HEK293 (cell line): ENCODE data around the gene RBM20.

Experiments
- SALL2 ChIP-seq: fragments of 450-650 bp; formaldehyde crosslinking; IDR thresholded peaks from 2 replicates; pipeline ENCODE4 v1.5.0; 2017; ENCODE audit warnings: missing biosample characterization, mild to moderate bottlenecking, missing genetic modification characterization, borderline replicate concordance
- SP7 ChIP-seq: fragments of 450-650 bp; formaldehyde crosslinking; IDR thresholded peaks from 2 replicates; pipeline ENCODE4 v1.5.1; 2016; ENCODE audit warnings: missing biosample characterization, missing genetic modification characterization
- TSHZ1 ChIP-seq: fragments of 450-650 bp; formaldehyde crosslinking; IDR thresholded peaks from 2 replicates; pipeline ENCODE4 v1.5.1; 2016; ENCODE audit warnings: missing biosample characterization, missing genetic modification characterization, borderline replicate concordance
- WT1 ChIP-seq: fragments of 450-650 bp; formaldehyde crosslinking; IDR thresholded peaks from 2 replicates; pipeline ENCODE4 v1.5.1; 2016; ENCODE audit warnings: missing biosample characterization, missing genetic modification characterization
- YY1 ChIP-seq: fragments of 450-650 bp; formaldehyde crosslinking; IDR thresholded peaks from 2 replicates; pipeline ENCODE4 v1.5.1; 2018; ENCODE audit warnings: missing biosample characterization, missing genetic modification characterization
- ZNF335 ChIP-seq: fragments of 450-650 bp; formaldehyde crosslinking; conservative IDR thresholded peaks from 2 replicates; pipeline ENCODE4 v1.5.1; 2016; ENCODE audit warnings: missing biosample characterization, missing genetic modification characterization
- TF ChIP-seq, protein P1 (sequence below): fragments of 450-650 bp; formaldehyde crosslinking; IDR thresholded peaks from 2 replicates; pipeline ENCODE4 v1.5.1; 2016; ENCODE audit warnings: missing biosample characterization, missing genetic modification characterization

- TF ChIP-seq, protein P1, sequence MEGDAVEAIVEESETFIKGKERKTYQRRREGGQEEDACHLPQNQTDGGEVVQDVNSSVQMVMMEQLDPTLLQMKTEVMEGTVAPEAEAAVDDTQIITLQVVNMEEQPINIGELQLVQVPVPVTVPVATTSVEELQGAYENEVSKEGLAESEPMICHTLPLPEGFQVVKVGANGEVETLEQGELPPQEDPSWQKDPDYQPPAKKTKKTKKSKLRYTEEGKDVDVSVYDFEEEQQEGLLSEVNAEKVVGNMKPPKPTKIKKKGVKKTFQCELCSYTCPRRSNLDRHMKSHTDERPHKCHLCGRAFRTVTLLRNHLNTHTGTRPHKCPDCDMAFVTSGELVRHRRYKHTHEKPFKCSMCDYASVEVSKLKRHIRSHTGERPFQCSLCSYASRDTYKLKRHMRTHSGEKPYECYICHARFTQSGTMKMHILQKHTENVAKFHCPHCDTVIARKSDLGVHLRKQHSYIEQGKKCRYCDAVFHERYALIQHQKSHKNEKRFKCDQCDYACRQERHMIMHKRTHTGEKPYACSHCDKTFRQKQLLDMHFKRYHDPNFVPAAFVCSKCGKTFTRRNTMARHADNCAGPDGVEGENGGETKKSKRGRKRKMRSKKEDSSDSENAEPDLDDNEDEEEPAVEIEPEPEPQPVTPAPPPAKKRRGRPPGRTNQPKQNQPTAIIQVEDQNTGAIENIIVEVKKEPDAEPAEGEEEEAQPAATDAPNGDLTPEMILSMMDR (tag by site-specific recombination) = no peak
- TF ChIP-seq YY1 (tag by site-specific recombination) (no peak), SP7 (tag by site-specific recombination) (no peak), TSHZ1 (tag by site-specific recombination) (no peak), ZNF335 (tag by site-specific recombination) (no peak), WT1 (tag by site-specific recombination) (no peak), SALL2 (tag by site-specific recombination) (no peak)
Measured at GRCh38 chr10:110721406-110722038, 77.4 kb downstream of the RBM20 start.
